ENCODE measurements around the gene PDE1C.

GRCh38 chr7:32015133-32015532, 55.1 kb downstream of the PDE1C start:
- no peak for TF ChIP-seq CTCF (conservative IDR thresholded peaks at IDR 0.05; ENCODE audit: low read length)
- no peak for TF ChIP-seq EZH2phosphoT487 (IDR thresholded peaks at IDR 0.05; ENCODE audit: borderline replicate concordance)
